ENCODE data around the gene CALD1.

CALD1 gene

DNA sequence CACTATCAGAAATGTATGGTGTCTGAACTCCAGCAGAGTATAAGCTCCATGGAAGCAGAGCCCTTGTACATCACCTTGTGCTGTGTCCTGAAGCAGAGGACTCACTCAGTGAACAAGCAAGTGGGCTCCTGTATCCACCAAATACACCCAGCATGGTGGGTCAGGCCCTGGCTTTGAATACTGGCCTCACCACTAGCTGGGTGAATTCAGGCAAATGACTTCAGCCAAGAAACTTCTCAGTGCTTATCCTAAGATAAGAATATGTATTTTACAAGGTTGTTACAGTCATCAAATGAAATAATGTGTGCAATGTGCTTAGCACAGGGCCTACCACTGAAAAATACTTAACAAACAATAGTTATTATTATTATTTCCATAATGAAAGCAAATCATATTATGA lies 62.6 kb downstream of the CALD1 start:
- H3K27ac ChIP-seq (replicated peaks): no peak overlapping the region
- no peak overlapping the region for H3K4me3 ChIP-seq (replicated peaks; ENCODE audit: insufficient read depth, low read length)
- H3K27me3 ChIP-seq (ENCODE audit: insufficient read depth, poor library complexity, severe bottlenecking): peaks cover 2% of the 10 kb centered on the region
- no peak for DNase-seq (ENCODE audit: low read depth in 1 of 2, low spot score in 1 of 2)
- TF ChIP-seq CTCF (IDR thresholded peaks at IDR 0.05; ENCODE audit: insufficient read depth, low read length): no peak
- no peak for TF ChIP-seq SPI1 (IDR thresholded peaks at IDR 0.05; ENCODE audit: borderline replicate concordance, low read depth)
- TF ChIP-seq POLR2AphosphoS5 (IDR thresholded peaks at IDR 0.05; ENCODE audit: low read depth): no peak
- TF ChIP-seq, protein P1, sequence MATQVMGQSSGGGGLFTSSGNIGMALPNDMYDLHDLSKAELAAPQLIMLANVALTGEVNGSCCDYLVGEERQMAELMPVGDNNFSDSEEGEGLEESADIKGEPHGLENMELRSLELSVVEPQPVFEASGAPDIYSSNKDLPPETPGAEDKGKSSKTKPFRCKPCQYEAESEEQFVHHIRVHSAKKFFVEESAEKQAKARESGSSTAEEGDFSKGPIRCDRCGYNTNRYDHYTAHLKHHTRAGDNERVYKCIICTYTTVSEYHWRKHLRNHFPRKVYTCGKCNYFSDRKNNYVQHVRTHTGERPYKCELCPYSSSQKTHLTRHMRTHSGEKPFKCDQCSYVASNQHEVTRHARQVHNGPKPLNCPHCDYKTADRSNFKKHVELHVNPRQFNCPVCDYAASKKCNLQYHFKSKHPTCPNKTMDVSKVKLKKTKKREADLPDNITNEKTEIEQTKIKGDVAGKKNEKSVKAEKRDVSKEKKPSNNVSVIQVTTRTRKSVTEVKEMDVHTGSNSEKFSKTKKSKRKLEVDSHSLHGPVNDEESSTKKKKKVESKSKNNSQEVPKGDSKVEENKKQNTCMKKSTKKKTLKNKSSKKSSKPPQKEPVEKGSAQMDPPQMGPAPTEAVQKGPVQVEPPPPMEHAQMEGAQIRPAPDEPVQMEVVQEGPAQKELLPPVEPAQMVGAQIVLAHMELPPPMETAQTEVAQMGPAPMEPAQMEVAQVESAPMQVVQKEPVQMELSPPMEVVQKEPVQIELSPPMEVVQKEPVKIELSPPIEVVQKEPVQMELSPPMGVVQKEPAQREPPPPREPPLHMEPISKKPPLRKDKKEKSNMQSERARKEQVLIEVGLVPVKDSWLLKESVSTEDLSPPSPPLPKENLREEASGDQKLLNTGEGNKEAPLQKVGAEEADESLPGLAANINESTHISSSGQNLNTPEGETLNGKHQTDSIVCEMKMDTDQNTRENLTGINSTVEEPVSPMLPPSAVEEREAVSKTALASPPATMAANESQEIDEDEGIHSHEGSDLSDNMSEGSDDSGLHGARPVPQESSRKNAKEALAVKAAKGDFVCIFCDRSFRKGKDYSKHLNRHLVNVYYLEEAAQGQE (IDR thresholded peaks at IDR 0.05; ENCODE audit: insufficient replicate concordance, low read depth): no peak

- TF ChIP-seq GABPA (IDR thresholded peaks at IDR 0.05; ENCODE audit: low read depth) (no peak), CTCF (IDR thresholded peaks at IDR 0.05; ENCODE audit: insufficient read depth, low read length) (no peak), SPI1 (IDR thresholded peaks at IDR 0.05; ENCODE audit: borderline replicate concordance, low read depth) (no peak), POLR2AphosphoS5 (IDR thresholded peaks at IDR 0.05; ENCODE audit: low read depth) (no peak)
- TF ChIP-seq, protein P1 (IDR thresholded peaks at IDR 0.05; ENCODE audit: insufficient replicate concordance, low read depth): no peak
- H3K4me3 ChIP-seq (replicated peaks; ENCODE audit: insufficient read depth, low read length): no peak overlapping the region
- no peak for DNase-seq (ENCODE audit: low read depth in 1 of 2, low spot score in 1 of 2)
- H3K27me3 ChIP-seq (ENCODE audit: insufficient read depth, poor library complexity, severe bottlenecking): peaks cover 2% of the 10 kb centered on the region
- no peak overlapping the region for H3K27ac ChIP-seq (replicated peaks)
Observed at GRCh38 chr7:134842886-134843430, 63.5 kb downstream of the CALD1 start.

GRCh38 chr7:134844200-134844599 lies 64.8 kb downstream of the CALD1 start:
- no peak overlapping the region for H3K27ac ChIP-seq (replicated peaks)
- no peak for DNase-seq (ENCODE audit: low read depth in 1 of 2, low spot score in 1 of 2)
- H3K4me3 ChIP-seq (replicated peaks; ENCODE audit: insufficient read depth, low read length): no peak overlapping the region
- TF ChIP-seq SPI1 (IDR thresholded peaks at IDR 0.05; ENCODE audit: borderline replicate concordance, low read depth) (no peak), GABPA (IDR thresholded peaks at IDR 0.05; ENCODE audit: low read depth) (no peak), CTCF (IDR thresholded peaks at IDR 0.05; ENCODE audit: insufficient read depth, low read length) (no peak), POLR2AphosphoS5 (IDR thresholded peaks at IDR 0.05; ENCODE audit: low read depth) (no peak)
- TF ChIP-seq, protein P1 (IDR thresholded peaks at IDR 0.05; ENCODE audit: insufficient replicate concordance, low read depth): no peak
- H3K27me3 ChIP-seq (ENCODE audit: insufficient read depth, poor library complexity, severe bottlenecking): peaks cover 2% of the 10 kb centered on the region

Data from HL-60 (cell line).